ENCODE measurements around the gene ATP2C2. TPM values are rescaled to one million over a fixed set of nuclear protein-coding genes. Genes with fewer than 3 reads are reported as not detected.
A peak's percentile ranks its signal among the peaks of the same experiment; 100 is the strongest.

Gene ATP2C2
- total and polyA plus RNA-seq, 8 donors = 1.1 to 141 (median 4.2) TPM; not detected in 2

DNA sequence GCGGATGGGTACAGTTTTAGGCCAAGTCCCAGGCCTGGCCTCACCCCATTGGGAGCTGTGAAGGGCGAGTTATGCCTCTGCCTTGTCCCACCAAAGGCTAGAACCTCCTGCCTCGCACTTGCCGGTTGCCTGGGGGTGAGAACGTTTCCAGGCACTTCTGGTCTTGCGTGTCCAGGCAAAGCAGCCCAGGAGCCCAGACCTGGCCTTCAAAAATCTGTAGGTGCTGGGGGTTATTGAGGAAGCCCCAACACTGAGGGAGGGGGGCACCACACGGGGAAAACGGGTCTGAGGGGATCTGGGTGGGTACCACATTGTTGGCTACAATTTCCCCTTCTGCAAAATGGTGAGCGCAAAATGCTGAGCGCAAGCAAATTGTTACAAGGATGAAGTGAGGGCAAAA is 12.2 kb upstream of the ATP2C2 start:
- no peak for DNase-seq
- Histone ChIP-seq H3K36me3 (no peaks in the 10 kb centered on the region), H3K4me1 (peaks cover 0 to 16% (median 10%) of the 10 kb centered on the region in 4 donors), H3K4me3 (no peak overlapping the region), H3K27ac (no peak overlapping the region), H3K27me3 (no peaks in the 10 kb centered on the region), H3K9me3 (no peaks in the 10 kb centered on the region)
- WGBS, 5 donors = 61 to 80% (median 71%) methylated on average over 10 of the region's 10 CpGs
- intact Hi-C loops (cut with DNase I; ENCODE audit: low total_unique reads) = no loop called here
- TF ChIP-seq CTCF (IDR thresholded peaks at IDR 0.05) (no peak), EP300 (IDR thresholded peaks at IDR 0.05) (no peak), POLR2AphosphoS5 (IDR thresholded peaks at IDR 0.05) (no peak), POLR2A (IDR thresholded peaks at IDR 0.05) (no peak)

GRCh38 chr16:84356591-84357116 is 11.7 kb upstream of the ATP2C2 start:
- H3K9me3 ChIP-seq = no peaks in the 10 kb centered on the region
- H3K27me3 ChIP-seq = no peaks in the 10 kb centered on the region
- WGBS, 5 donors = 24 to 54% (median 35%) methylated on average over 11 of the region's 11 CpGs
- H3K27ac ChIP-seq = no peak overlapping the region
- no peaks in the 10 kb centered on the region for H3K36me3 ChIP-seq
- peak in 1 of 2 donors; percentile 32 for DNase-seq
- H3K4me3 ChIP-seq = no peak overlapping the region
- H3K4me1 ChIP-seq = peaks cover 0 to 16% (median 10%) of the 10 kb centered on the region in 4 donors
- intact Hi-C loops (cut with DNase I; ENCODE audit: low total_unique reads) = no loop called here
- TF ChIP-seq POLR2AphosphoS5 (IDR thresholded peaks at IDR 0.05) (no peak), EP300 (IDR thresholded peaks at IDR 0.05) (no peak), CTCF (IDR thresholded peaks at IDR 0.05) (no peak), POLR2A (IDR thresholded peaks at IDR 0.05) (no peak)

GRCh38 chr16:84357191-84357651 is 11.1 kb upstream of the ATP2C2 start:
- H3K27ac ChIP-seq = no peak overlapping the region

GRCh38 chr16:84358601-84359295 is 9.6 kb upstream of the ATP2C2 start:
- DNase-seq = no peak
- WGBS, 5 donors = 72 to 75% (median 74%) methylated on average over 14 of the region's 14 CpGs
- Histone ChIP-seq H3K36me3 (no peaks in the 10 kb centered on the region), H3K4me1 (peaks cover 0 to 16% (median 10%) of the 10 kb centered on the region in 4 donors), H3K27ac (no peak overlapping the region), H3K4me3 (no peak overlapping the region), H3K9me3 (no peaks in the 10 kb centered on the region), H3K27me3 (no peaks in the 10 kb centered on the region)
- intact Hi-C loops (cut with DNase I; ENCODE audit: low total_unique reads) = no loop called here
- TF ChIP-seq CTCF (IDR thresholded peaks at IDR 0.05) = no peak
- TF ChIP-seq POLR2AphosphoS5 (IDR thresholded peaks at IDR 0.05) = no peak
- TF ChIP-seq POLR2A (IDR thresholded peaks at IDR 0.05) = no peak
- TF ChIP-seq EP300 (IDR thresholded peaks at IDR 0.05) = no peak

More at GRCh38 chr16:84357191-84357651, 11.1 kb upstream of the ATP2C2 start:
- intact Hi-C loops (cut with DNase I; ENCODE audit: low total_unique reads) = no loop called here
- H3K36me3 ChIP-seq = no peaks in the 10 kb centered on the region
- TF ChIP-seq POLR2AphosphoS5 (IDR thresholded peaks at IDR 0.05) (no peak), CTCF (IDR thresholded peaks at IDR 0.05) (no peak), POLR2A (IDR thresholded peaks at IDR 0.05) (no peak), EP300 (IDR thresholded peaks at IDR 0.05) (no peak)
- 34 to 58% (median 42%) methylated on average over 9 of the region's 9 CpGs for WGBS, 5 donors
- no peak for DNase-seq
- H3K9me3 ChIP-seq = no peaks in the 10 kb centered on the region
- H3K4me1 ChIP-seq = peaks cover 0 to 16% (median 10%) of the 10 kb centered on the region in 4 donors
- H3K4me3 ChIP-seq = no peak overlapping the region
- no peaks in the 10 kb centered on the region for H3K27me3 ChIP-seq
